K562 (cell line): ENCODE measurements around the gene QKI. TPM values are rescaled to one million over a fixed set of nuclear protein-coding genes. Genes with fewer than 3 reads are reported as not detected.
A peak's percentile ranks its signal among the peaks of the same experiment; 100 is the strongest.

Experiments used
- ATAC-seq: fragments of 200-7000 bp; cut with Tn5 transposase; 3 replicates; pipeline ENCODE4 v1.9.1; 2020; ENCODE audit warnings: moderate library complexity
- BruUV-seq: library from RNA; stranded (reverse); fragments of 400-500 nt; replicated peaks from 2 replicates; lab custom pipeline; 2021; lab: Mats Ljungman, UMichigan
- CTCF ChIA-PET: fragments of 300-600 bp; formaldehyde crosslinking; extraction: SDS; loops from one replicate; lab custom pipeline; 2021; ENCODE audit warnings: low intra/inter-chr PET ratio; lab: Yijun Ruan, JAX
- POLR2A ChIA-PET: fragments of 300-600, 350-650 bp; sonication (Branson Sonifier 250); formaldehyde crosslinking; extraction: SDS; loops from one replicate; lab custom pipeline; 2021; ENCODE audit warnings: antibody characterized with exemption, inconsistent platforms; lab: Yijun Ruan, JAX
- DNase-seq, 4 experiments: peaks; one replicate each; pipeline versions ENCODE4 v3.0.0 to v3.0.0-alpha.2; 2011 to 2018; ENCODE audit warnings: low spot score in 3 of 4, mixed read lengths in 3 of 4; ENCODE audit errors: extremely low read depth in 1 of 4
- FAIRE-seq: peaks from 2 replicates; lab custom pipeline; 2011; peaks lifted over from hg19 to GRCh38; lab: Jason Lieb, UNC
- H2AFZ ChIP-seq: 2 replicates; pipeline ENCODE4 v1.6.0; 2011; ENCODE audit warnings: low read depth, low read length, control low read depth, inconsistent platforms
- H3K27ac ChIP-seq: fragments of 200-600 bp; 3 replicates; pipeline ENCODE4 v1.8.0; 2011; ENCODE audit warnings: low read depth, mild to moderate bottlenecking, control low read depth, inconsistent platforms, low read length, moderate library complexity, mixed read lengths; ENCODE audit errors: extremely low read depth
- H3K27me3 ChIP-seq, 2 experiments: fragments of 300-600 bp in 1 of 2; 2 replicates in 1 of 2; 3 replicates in 1 of 2; pipeline versions ENCODE4 v1.6.0 to v1.8.0; 2011; ENCODE audit warnings: inconsistent platforms in 2 of 2, low read length in 2 of 2, mild to moderate bottlenecking in 1 of 2, mixed read lengths in 1 of 2, moderate library complexity in 1 of 2; ENCODE audit not compliant: control insufficient read depth in 2 of 2, insufficient read depth in 2 of 2
- H3K36me3 ChIP-seq: fragments of 300-600 bp; 3 replicates; pipeline ENCODE4 v1.8.0; 2011; ENCODE audit warnings: mild to moderate bottlenecking, low read length, inconsistent platforms; ENCODE audit not compliant: control insufficient read depth, insufficient read depth
- H3K4me1 ChIP-seq, 2 experiments: fragments of 200-600 bp in 1 of 2; replicated peaks in 1 of 2; 2 replicates in 1 of 2; 3 replicates in 1 of 2; pipeline versions ENCODE4 v1.5.1 to v1.8.0; 2011; ENCODE audit warnings: inconsistent platforms in 2 of 2, low read length in 2 of 2, mild to moderate bottlenecking in 1 of 2, mixed read lengths in 1 of 2, moderate library complexity in 1 of 2; ENCODE audit not compliant: control insufficient read depth in 2 of 2, insufficient read depth in 2 of 2
- H3K4me2 ChIP-seq: 2 replicates; pipeline ENCODE4 v1.6.1; 2011; ENCODE audit warnings: low read length, control low read depth, inconsistent platforms, mixed read lengths; ENCODE audit not compliant: insufficient read depth
- H3K4me3 ChIP-seq: fragments of 200-600 bp; sonication (generic), shearing (Covaris generic); 2 replicates; pipeline ENCODE4 v1.5.1; 2016; ENCODE audit warnings: control low read depth, inconsistent platforms
- H3K79me2 ChIP-seq: fragments of 200-600 bp; 3 replicates; pipeline ENCODE4 v1.8.0; 2011; ENCODE audit warnings: low read length, inconsistent platforms; ENCODE audit not compliant: control insufficient read depth, insufficient read depth
- H3K9ac ChIP-seq, 2 experiments: 2 replicates each; pipeline versions ENCODE4 v1.6.0 to v1.6.1; 2011; ENCODE audit warnings: low read depth in 2 of 2, low read length in 2 of 2, control low read depth in 1 of 2, inconsistent platforms in 1 of 2, mild to moderate bottlenecking in 1 of 2, mixed read lengths in 1 of 2; ENCODE audit not compliant: insufficient read depth in 1 of 2
- H3K9me1 ChIP-seq: one replicate; pipeline ENCODE4 v1.6.0; 2011; ENCODE audit warnings: inconsistent platforms, mild to moderate bottlenecking, low read length, moderate library complexity; ENCODE audit not compliant: control insufficient read depth, insufficient read depth
- H3K9me3 ChIP-seq: replicated peaks from 2 replicates; pipeline ENCODE4 v1.5.1; 2011; ENCODE audit warnings: low read depth, low read length, inconsistent platforms; ENCODE audit not compliant: control insufficient read depth, insufficient read depth
- H4K20me1 ChIP-seq: replicated peaks from 2 replicates; pipeline ENCODE4 v1.6.1; 2011; ENCODE audit warnings: low read length, inconsistent platforms, mixed read lengths; ENCODE audit not compliant: control insufficient read depth, insufficient read depth
- BRD4 ChIP-seq: fragments of 200-600 bp; sonication (generic); IDR thresholded peaks from 2 replicates; pipeline ENCODE4 v1.6.1; 2017; ENCODE audit warnings: inconsistent platforms
- BRD9 ChIP-seq: fragments of 450-650 bp; IDR thresholded peaks from 2 replicates; pipeline ENCODE4 v1.6.1; 2018; ENCODE audit warnings: low read depth; ENCODE audit not compliant: partially characterized antibody
- ETS2 ChIP-seq: IDR thresholded peaks from 2 replicates; pipeline ENCODE4 v1.6.1; 2016; ENCODE audit warnings: borderline replicate concordance, missing genetic modification characterization, mild to moderate bottlenecking, moderate library complexity, missing compliant biosample characterization; ENCODE audit not compliant: poor library complexity, severe bottlenecking
- GMEB1 ChIP-seq: fragments of 250-450 bp; sonication (Bioruptor Pico); IDR thresholded peaks from 2 replicates; pipeline ENCODE4 v1.4.0; 2020; ENCODE audit warnings: mild to moderate bottlenecking
- HNRNPL ChIP-seq: fragments of 200-400 bp; formaldehyde crosslinking; IDR thresholded peaks from 2 replicates; pipeline ENCODE4 v1.6.1; 2017; ENCODE audit warnings: low read depth, mild to moderate bottlenecking, low read length
- ID3 ChIP-seq, 2 experiments: fragments of 250-450 bp in 1 of 2; fragments of 450-650 bp in 1 of 2; sonication (Bioruptor Pico) in 1 of 2; IDR thresholded peaks; 2 replicates each; pipeline versions ENCODE4 v1.6.1 to v1.8.0; 2016 to 2021; ENCODE audit warnings: mild to moderate bottlenecking in 2 of 2, moderate library complexity in 2 of 2, missing compliant biosample characterization in 1 of 2, missing genetic modification characterization in 1 of 2
- ILK ChIP-seq: fragments of 450-650 bp; IDR thresholded peaks from 2 replicates; pipeline ENCODE4 v1.6.1; 2016; ENCODE audit warnings: missing genetic modification characterization, low read depth, mild to moderate bottlenecking, missing compliant biosample characterization, moderate library complexity, borderline replicate concordance
- JUNB ChIP-seq: fragments of 450-650 bp; formaldehyde crosslinking; conservative IDR thresholded peaks from 2 replicates; pipeline ENCODE4 v1.4.0; 2020; ENCODE audit warnings: mild to moderate bottlenecking
- PRPF4 ChIP-seq: fragments of 200-400 bp; formaldehyde crosslinking; IDR thresholded peaks from one replicate; pipeline ENCODE4 v1.6.1; 2017; ENCODE audit warnings: low read length, low read depth, mild to moderate bottlenecking; ENCODE audit not compliant: insufficient read depth, poor library complexity, severe bottlenecking
- RBBP5 ChIP-seq: fragments of 200-600 bp; sonication (generic); IDR thresholded peaks from 2 replicates; pipeline ENCODE4 v1.6.1; 2012; ENCODE audit warnings: borderline replicate concordance, mild to moderate bottlenecking, low read length, control low read depth, inconsistent platforms; ENCODE audit not compliant: insufficient read depth, poor library complexity, severe bottlenecking
- SMAD1 ChIP-seq: fragments of 150-350 bp; IDR thresholded peaks from 2 replicates; pipeline ENCODE4 v1.6.1; 2014; ENCODE audit warnings: low read length, low read depth; ENCODE audit not compliant: partially characterized antibody
- SRF ChIP-seq, 2 experiments: fragments of 250-450, 450-650 bp in 1 of 2; sonication (Bioruptor Pico) in 1 of 2; sonication (generic) in 1 of 2; formaldehyde crosslinking; IDR thresholded peaks; 2 replicates each; pipeline versions ENCODE4 v1.5.0 to v1.5.1; 2020 to 2022; ENCODE audit warnings: mild to moderate bottlenecking in 1 of 2, missing genetic modification reagents in 1 of 2
- ZNF282 ChIP-seq: sonication (generic); formaldehyde crosslinking; IDR thresholded peaks from 2 replicates; pipeline ENCODE4 v1.8.1; 2023; ENCODE audit warnings: missing genetic modification reagents
- whole genome bisulfite sequencing: fragments of 100-300 bp; shearing (Covaris generic); methylation state at CpG from one replicate; pipeline ENCODE4 v1.1.6; 2016; ENCODE audit warnings: low coverage, mixed read lengths; ENCODE audit not compliant: insufficient coverage; ENCODE audit errors: missing lambda C conversion rate; 5-methylcytosine and 5-hydroxymethylcytosine counted together
- in situ Hi-C: fragments of 300-500 bp; cut with MboI; formaldehyde crosslinking; loops from 4 replicates; pipeline ENCODE4 v1.15.0; 2018; ENCODE audit warnings: inconsistent platforms, mixed read lengths
- intact Hi-C: fragments of 100-400 bp; cut with micrococcal nuclease; formaldehyde crosslinking; loops from 2 replicates; pipeline ENCODE4 v1.14.2; 2022
- polyA plus RNA-seq, 8 experiments: library from polyadenylated mRNA; depleted of rRNA in 4 of 8; stranded (reverse) in 5 of 8; unstranded in 3 of 8; fragments of >200 nt; fragmentation: Nextera tagmentation in 2 of 8; fragmentation: Illumina TruSeq in 1 of 8; extraction: Ambion mirVana in 2 of 8; extraction: Trizol in 1 of 8; gene quantifications; 2 replicates each; pipeline versions ENCODE4 v1.2.1 to v1.2.3, GENCODE V29; 2011 to 2014; ENCODE audit warnings: inconsistent platforms in 1 of 8, missing spikeins in 1 of 8
- total RNA-seq, 7 experiments: library from RNA; depleted of rRNA in 6 of 7; stranded (reverse); fragments of >200 nt in 6 of 7; fragmentation: Illumina TruSeq in 2 of 7; extraction: Trizol in 2 of 7; gene quantifications; 2 replicates each; pipeline versions ENCODE4 v1.2.1 to v1.2.3, GENCODE V29; 2011 to 2021; ENCODE audit warnings: low replicate concordance in 1 of 7

Gene QKI
- total and polyA plus RNA-seq, 9 of the 15 experiments (the other 6 are each of a cell fraction or from before 2014, with no cell fraction given): 20.4 to 215 (median 123) TPM

GRCh38 chr6:163387317-163387716, 27.2 kb upstream of the QKI start:
- H3K27me3 ChIP-seq: peaks cover 45 to 54% of the 10 kb centered on the region in 2 experiments
- WGBS: 10% methylated on average over 5 of the region's 5 CpGs
- no peak overlapping the region for H3K9ac ChIP-seq
- no peaks in the 10 kb centered on the region for H3K36me3 ChIP-seq
- H3K4me1 ChIP-seq: peaks cover 0 to 3% of the 10 kb centered on the region in 2 experiments; a peak in 1 of 5 replicates
- CTCF ChIA-PET: no interaction called here
- no peak overlapping the region for H3K4me2 ChIP-seq
- no peak for FAIRE-seq
- H3K9me3 ChIP-seq: no peaks in the 10 kb centered on the region
- H3K9me1 ChIP-seq: no peaks in the 10 kb centered on the region
- no peaks in the 10 kb centered on the region for H3K79me2 ChIP-seq
- no peak for DNase-seq
- POLR2A ChIA-PET: no interaction called here
- H3K4me3 ChIP-seq: no peak overlapping the region
- H4K20me1 ChIP-seq: no peaks in the 10 kb centered on the region
- TF ChIP-seq ID3 (CRISPR knock-in tag; IDR thresholded peaks at IDR 0.05): no peak
- 0 out of 2 replicates have a peak, but pooled peaks have one; percentile 27 for TF ChIP-seq ID3 (tag; IDR thresholded peaks at IDR 0.05)
- no peak for TF ChIP-seq SRF (CRISPR knock-in tag; IDR thresholded peaks at IDR 0.05)
- no peak overlapping the region for H3K27ac ChIP-seq
- ATAC-seq: no peak
- no peak overlapping the region for H2AFZ ChIP-seq
- intact Hi-C loops: no loop called here
- in situ Hi-C loops: no loop called here
- BruUV-seq: no TSS peak

GRCh38 chr6:163389354-163389753, 25.2 kb upstream of the QKI start:
- in situ Hi-C loops: no loop called here
- Histone ChIP-seq H4K20me1 (no peaks in the 10 kb centered on the region), H3K4me3 (no peak overlapping the region), H3K4me2 (no peak overlapping the region), H3K9ac (no peak overlapping the region), H3K36me3 (no peaks in the 10 kb centered on the region), H2AFZ (no peak overlapping the region), H3K9me3 (no peaks in the 10 kb centered on the region), H3K79me2 (no peaks in the 10 kb centered on the region), H3K27ac (no peak overlapping the region), H3K27me3 (peaks cover 45 to 53% of the 10 kb centered on the region in 2 experiments), H3K9me1 (no peaks in the 10 kb centered on the region), H3K4me1 (peaks cover 0 to 3% of the 10 kb centered on the region in 2 experiments; a peak in 2 of 5 replicates)
- BruUV-seq: no TSS peak
- intact Hi-C loops: no loop called here
- FAIRE-seq (no peak), ATAC-seq (no peak), DNase-seq (no peak)
- ChIA-PET CTCF (no interaction called here), POLR2A (interaction anchor here (1.3 kb wide), 1 partner anchor 14 kb away, joined by 3 read pairs; no protein-coding TSS in a partner anchor)
- WGBS: 1% methylated on average over 4 of the region's 4 CpGs
- no peak for TF ChIP-seq BRD4
- TF ChIP-seq GMEB1 (CRISPR knock-in tag): no peak
- no peak for TF ChIP-seq ZNF282
- TF ChIP-seq ILK (tag): no peak
- TF ChIP-seq BRD9: no peak
- no peak for TF ChIP-seq RBBP5
- no peak for TF ChIP-seq HNRNPL
- TF ChIP-seq SMAD1: no peak
- no peak for TF ChIP-seq JUNB
- TF ChIP-seq PRPF4: no peak
- no peak for TF ChIP-seq ETS2 (tag)
